GM19035 (cell line): ENCODE data around the gene MAD1L1.
"Not testable (repeated sequence)": the region's sequence is repeated elsewhere in the genome, so short reads cannot be mapped to it uniquely, and the experiment has no call there.

Experiments used
- ATAC-seq: cut with Tn5 transposase; IDR thresholded peaks from one replicate; pipeline ENCODE4 v1.9.1; 2021; ENCODE audit not compliant: unreplicated experiment

The MAD1L1 gene

DNA sequence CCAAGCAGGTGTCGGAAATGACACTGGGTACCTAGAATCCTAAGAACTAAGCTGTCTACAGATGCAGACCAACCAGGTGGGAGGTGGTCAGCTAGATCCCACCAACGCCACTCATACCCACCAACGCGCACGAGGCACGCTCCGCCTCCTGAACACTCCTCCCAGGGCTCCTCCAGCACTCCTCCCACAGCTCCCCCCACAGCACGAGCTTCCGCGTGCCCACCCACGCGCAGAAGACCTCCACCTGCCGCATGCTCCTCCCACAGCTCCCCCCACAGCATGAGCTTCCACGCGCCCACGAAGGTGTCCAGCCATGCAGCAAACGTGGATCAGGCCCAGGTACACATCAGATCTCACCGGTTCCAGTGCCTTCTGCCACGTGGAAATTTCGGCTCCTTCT lies 196.0 kb downstream of the MAD1L1 start:
- no peak for ATAC-seq

DNA sequence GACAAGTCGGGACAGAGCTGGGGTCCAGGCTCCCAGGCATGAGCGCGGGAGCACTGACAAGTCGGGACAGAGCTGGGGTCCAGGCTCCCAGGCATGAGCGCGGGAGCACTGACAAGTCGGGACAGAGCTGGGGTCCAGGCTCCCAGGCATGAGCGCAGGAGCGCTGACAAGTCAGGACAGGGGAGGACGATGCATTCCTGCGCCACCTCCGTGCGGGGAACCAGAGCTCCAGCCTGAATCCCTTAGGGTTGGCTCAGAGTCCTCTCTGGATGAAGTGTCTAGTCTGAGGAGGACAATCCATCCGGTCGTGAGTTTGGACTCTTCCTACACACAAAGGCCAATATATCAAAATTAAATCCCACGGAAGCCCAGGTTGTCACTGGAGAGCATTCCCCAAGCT lies 196.5 kb downstream of the MAD1L1 start:
- not testable (repeated sequence) for ATAC-seq

DNA sequence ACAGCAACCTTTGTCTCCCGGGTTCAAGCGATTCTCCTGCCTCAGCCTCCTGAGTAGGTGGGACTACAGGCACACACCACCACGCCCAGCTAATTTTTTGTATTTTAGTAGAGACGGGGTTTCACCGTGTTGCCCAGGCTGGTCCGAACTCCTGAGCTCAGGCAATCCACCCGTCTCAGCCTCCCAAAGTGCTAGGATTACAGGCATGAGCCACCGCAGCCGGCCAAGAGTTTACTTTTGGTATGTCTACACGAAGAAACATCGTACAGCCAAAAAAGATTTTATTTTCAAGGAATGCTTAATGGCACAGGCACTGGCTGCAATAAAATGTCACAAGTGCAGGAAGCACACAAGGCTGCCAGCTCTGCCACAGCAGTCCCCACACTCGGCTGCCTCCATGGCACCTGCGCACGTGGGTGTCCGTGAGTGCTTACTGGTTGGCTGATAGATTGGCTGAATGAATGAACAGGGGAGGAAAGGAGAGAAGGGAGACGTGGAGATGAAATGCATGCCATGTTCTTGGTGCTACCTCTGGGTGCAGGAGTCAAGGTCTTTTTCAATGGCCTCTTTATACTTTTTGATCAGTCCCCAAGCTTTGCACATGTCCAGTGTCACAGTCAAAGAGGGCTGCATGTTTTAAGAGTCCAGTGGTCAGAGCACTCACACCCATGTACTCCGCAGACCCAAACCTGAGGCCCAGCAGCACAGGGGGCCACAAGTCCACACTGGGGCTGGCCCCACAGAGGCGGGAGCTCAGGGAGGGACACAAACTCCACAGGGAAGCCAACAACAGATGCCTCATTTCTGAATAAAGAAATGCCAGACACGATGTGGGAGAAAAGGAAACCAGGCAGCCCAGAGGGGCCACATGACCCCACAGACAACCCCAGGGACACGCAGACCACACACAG lies 198.2 kb downstream of the MAD1L1 start:
- no peak for ATAC-seq

DNA sequence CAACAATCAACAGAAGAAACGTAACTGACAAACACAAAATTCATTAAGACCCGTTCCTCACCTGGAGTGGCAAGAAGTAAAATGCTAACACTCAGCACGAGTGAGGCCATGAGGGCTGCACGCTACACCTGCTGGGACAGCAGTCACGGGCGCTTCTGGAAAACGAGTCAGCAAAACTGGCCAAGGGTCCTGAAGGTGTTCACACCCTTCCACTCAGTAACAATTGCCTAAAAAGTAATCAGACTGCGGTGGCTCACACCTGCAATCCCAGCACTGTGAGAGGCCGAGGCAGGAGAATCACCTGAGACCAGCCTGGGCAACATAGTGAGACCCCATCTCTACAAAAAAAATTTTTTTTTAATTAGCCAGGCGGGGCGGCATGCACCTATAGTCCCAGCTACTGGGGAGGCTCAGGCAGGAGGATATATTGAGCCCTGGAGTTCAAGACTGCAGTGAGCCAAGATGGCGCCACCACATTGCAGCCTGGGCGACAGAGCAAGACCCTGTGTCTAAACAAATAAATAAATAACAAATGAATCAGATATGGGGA lies 199.1 kb downstream of the MAD1L1 start:
- no peak for ATAC-seq

DNA sequence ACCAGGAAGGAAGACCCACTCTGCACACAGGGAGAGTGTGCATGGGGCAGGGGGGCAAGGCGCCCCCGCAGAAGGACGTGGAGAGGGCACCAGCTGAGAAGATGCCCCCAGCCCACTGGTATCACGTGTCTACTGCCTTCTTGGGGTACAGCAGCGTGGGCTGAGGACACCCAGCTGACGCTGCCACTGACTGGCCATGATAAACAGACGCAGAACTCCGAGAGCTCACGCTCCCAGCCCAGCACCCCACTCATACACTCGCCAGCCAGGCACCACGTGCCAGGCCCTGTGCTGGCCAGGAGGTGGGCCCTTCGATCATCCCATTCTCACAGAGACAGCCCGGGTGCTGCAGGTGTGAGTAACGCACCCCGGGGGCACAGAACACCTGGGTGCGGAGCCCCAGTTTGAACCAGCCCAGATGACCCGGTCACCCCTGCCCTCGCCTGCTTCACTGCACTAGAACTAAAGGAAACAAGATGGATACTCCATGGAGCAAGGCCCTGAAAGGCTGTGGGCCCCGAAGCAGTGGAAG lies 199.8 kb downstream of the MAD1L1 start:
- ATAC-seq = no peak

DNA sequence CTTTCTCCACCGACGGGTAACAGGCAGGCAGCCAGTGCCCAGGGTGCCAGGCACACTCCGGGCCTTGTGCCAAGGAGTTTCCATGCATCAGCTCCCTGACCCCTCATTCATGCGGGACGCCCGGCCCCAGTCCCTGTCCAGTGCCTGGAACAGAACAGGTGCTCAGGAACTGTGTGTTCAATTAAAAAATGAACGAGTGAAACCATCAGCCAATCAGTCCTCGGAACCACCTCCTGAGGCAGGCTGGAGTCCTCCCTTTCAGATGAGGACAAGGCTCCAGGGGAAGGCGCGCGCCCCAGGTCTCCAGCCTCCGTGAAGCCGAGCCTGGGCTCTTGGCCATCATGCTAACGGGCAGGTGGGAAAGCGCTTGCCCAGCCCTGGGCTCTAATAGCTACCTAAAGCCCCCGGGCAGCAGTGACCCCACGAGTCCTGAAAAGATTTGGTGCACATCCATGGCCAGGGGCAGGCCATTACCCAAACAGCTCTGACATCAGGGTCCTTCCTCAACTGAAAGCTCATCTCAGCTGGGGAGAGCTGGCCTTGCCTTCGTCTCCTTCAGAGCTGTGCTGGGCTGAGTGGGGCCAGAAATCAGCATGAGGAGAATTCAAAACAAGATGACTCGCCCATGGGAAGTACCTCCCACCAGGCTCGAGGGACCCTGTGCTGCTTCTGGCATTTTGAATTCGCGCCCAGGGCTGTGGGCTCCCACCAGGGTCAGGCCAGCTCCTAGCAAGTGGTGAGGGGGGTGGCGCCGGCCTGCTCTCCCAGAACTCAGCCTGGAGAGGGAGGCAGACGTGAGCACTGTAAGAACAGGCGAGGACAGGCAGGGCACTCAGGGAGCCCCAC lies 200.5 kb downstream of the MAD1L1 start:
- ATAC-seq = no peak

DNA sequence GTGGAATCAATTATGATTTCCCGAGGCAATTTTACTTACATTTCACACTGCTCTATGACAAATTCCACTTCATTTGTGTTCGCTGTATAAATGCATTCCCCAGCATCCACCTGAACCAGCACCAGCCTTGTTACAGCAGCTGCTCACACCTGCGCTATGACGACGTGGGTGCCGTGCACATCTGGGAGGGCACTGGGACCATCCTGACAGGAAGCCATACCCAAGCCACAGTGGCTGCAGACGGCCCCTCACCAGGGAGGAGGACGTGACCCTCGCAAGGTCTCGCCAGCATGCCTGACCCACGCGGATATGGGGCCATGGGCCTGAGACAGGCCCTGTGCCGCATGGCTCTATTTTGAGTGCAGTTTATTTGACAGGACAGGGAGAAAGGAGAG lies 201.3 kb downstream of the MAD1L1 start:
- ATAC-seq = no peak

DNA sequence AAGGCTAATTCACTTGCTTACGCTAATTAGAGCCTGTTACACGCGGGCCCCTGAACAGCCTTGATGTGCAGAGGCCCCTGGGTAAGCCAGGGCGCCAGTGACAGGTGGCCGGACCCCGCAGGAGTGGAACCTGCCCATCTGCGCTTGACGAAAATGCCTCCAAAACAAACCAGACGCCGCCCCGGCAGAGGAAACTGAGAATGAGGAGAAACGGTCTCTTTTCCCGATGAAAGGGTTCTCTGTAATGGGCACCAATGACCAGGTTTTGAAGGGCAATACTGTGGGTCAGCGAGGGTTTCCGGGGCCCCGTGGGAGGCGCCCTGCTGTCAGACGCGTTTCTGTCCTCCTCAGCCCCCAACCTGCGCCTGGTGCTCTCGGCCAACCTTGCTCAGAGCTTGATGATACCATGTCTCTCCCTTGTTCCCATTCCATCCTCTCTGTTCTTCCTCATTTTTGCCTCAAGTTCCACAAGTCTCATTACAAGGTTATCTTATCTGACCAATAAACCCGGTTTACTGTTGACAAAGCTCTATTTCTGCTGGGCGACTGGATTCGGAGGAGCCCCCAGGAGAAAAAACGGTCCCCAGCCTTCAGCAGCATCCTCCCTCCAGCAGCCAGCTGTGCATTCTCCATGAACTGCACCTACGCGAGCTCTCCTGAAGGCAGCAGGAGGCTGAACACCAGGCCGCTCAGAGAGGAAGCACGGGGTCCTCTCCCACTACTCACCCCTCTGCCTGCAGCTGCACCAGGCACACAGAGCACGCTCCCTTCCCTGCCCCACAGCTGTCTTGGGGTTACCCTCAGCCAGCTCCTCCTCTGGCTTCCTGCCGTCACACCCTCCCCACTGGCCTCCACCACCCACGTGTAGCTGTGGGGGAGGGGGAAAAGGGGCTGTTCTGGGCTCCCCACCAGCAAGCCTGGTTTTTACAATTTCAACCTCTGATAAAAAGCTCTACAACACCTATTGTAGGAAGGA lies 202.0 kb downstream of the MAD1L1 start:
- no peak for ATAC-seq

DNA sequence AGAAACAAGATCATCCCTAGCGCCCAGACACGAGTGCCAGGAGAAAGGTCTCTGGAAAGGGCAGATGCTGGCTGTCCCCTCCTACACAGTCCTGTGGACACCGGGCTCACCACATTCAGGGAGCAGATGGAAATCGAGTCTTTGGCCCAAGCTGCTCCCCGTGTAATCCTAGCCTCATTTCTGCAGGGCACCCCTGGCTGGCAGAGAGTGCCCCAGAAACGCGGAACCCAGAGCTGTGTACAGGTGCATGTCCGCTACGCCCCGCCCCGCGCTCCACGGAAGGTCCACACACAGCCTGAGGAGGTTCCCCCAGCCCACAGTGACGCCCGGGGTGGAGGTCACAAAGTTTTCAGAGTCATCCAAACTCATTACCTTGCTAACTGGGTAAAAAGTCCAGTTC lies 202.8 kb downstream of the MAD1L1 start:
- ATAC-seq = no peak

DNA sequence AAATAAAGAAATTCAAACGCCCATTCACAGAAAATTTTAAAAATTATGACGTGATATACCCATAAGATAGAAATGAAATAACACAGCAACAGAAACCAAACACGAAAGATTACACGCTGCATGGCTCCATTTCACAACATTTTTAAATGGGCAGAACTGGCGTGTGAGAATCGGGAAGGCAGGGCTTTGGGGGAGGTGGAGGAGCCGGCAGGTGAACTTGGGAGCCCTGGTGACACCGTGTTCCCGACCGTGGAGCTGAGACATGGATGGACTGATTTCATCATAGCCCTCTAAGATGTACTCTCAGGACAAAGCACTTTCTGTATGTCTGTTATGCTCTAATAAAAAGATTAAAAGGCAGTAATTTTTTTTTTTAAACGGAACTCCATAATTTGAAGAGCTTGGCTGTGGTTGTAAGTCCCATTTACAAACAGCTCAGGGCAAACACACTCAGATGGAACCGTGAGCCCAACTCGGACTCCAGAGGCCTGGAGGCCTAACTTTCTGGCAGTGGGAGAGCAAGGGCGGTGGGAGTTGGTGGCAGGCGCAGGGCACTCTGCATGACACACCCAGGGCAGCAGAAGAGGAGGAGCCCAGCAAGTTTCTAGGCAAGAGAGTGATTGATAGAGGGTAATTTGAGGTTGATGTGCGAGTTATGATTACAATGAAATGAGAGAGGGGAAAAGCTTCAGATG lies 203.4 kb downstream of the MAD1L1 start:
- no peak for ATAC-seq

DNA sequence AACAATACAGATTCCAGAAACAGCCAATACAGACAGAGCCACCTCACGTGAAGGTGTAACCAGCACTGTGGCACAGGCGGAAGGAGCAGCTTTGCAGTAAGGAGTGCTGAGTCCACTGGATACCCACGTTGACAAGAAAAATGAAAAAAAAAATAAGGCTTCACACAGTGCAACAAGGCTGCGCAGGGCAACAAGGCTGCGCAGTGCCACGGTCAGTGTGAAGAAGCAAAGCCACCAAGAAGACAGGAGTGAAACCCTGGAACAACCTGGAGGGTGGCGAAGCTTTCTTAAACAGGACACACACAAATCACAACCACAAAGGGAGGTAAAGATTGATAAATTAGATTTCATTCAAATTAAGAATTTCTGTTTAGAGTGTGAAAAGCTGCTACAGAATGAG lies 204.0 kb downstream of the MAD1L1 start:
- ATAC-seq = no peak

DNA sequence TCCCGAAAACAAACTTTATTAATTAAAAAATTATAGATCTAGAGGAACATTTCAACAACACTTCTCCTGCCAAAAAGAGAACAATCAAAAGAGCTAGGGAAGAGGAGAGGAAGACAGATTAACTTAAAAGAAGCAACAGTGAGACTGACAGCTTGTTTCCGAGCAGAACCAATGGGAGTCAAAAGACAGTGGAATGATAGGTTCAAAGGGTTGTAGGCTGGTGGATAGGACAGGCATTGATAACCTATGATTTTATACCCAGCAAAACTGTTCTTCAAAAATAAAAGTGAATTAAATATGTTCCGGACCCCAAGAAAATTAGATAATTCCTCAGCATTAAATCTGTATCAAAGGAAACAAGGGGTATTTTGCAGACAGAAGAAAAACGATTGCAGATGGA lies 207.6 kb downstream of the MAD1L1 start:
- ATAC-seq = no peak

DNA sequence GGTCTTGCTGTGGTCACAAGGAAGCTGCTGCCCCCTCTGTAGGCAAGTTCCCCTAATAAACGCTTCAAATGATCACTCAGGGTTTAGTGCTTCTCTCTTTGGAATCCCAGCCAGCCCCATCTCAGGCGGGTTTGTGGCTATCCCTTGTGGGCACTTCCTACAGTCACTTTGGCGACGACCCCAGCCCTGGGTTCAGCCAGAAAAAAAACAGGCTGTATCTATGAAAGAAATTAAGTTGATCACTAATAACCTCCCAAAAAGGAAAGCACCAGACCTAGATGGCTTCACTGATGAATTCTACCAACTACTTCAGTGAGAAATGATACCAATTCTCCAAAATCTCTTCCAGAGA lies 208.2 kb downstream of the MAD1L1 start:
- no peak for ATAC-seq

DNA sequence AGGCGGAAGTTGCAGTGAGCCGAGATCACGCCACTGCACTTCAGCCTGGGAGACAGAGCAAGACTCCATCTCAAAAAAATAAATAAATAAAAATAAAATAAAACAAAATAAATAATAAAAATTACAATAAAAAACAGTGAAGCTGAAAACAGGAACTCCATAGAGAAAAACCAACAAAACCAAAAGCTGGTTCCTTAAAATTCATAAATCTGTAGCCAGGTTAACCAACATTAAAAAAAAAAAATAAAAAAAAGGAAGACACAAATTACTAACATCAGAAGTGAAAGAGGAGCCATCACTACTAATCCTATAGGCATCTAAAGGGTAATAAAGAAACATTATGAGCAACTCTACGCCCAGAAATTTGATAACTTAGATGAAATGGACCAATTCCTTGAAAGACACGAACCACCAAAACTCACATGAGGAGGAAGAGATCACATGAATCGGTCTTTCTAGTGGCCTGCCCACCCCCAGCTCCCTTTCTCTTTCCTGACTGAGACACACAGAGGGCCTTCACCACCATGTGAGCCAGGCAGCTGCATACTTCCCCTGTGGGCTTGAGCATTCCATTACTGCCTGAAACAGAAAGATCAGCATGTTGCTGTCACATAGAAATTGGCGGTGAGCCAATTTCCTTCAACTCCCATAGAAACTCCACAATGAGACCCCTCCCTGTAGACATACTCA lies 208.7 kb downstream of the MAD1L1 start:
- no peak for ATAC-seq

DNA sequence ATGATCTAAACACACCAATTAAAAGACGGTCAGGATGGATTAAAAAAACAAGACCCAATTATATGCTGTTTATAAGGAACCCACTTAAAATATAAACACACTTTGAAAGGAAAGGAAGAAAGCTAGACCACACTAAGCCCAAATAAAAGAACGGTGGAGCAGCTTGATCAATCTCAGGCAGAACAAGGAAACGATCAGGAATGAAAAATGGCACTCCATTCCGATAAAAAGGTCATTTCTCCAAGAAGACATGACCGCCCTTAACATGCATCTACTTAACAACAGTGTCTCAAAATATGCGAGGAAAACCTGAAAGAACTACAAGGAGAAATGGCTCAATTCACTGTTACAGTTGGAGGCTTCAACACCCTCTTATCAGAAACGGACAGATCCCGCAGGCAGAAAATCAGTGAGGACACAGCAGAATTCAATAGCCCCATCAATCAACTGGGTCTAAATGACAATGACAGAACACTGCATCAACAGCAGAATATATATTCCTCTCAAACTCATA lies 210.0 kb downstream of the MAD1L1 start:
- no peak for ATAC-seq

DNA sequence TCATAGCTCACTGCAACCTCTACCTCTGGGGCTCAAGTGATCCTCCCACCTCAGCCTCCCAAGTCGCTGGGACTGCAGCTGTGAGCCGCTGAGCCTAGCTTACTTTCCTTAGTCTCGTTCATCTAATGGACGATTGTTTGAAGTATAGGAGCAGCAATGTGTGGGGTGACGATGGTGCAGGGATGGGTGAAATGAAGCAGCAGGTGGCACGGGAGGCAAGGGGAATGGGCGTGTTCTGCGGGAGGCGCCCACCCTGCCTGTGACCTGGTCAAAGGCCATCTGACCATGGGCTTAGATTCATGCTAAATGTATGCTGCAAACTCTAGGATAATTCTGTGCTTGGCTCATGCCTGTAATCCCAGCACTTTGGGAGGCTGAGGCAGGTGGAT lies 210.7 kb downstream of the MAD1L1 start:
- ATAC-seq = no peak

DNA sequence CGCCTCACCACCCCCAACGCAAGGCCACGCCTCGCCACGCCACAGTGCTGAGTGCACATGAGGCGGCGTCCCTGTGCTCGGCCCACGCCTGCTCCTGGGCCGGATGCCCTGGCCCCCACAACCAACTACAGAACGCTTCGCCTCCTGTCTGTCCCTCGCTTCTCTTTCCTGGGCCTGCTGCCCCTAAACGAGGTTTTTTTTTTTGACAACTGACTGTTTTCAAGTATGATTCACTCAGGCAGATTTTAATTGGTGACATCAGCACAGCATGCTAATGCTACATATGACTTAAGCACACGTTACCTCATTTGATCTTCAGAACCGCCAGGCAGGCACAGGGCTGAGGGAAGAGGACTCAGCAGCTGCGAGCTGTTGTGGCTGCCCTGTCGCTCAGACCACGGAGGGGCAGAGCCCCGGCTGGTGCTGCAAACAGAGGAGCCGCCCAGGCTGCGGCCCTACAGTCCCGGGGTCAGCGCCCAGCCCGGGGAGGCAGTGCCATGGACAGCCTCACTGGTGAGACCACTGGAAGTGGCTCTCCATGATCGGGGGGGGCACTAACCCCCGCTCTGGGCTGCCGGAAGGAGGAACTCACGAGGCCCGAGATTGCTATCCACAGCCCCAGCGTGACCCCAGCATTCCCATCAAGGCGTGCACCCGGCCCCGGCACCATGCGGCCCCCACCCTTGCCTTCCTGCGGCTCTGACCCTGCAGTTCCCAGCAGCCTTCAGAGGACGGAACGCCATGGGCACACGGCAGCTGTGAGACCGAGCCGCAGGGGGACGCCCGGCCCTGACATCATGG lies 212.8 kb downstream of the MAD1L1 start:
- ATAC-seq = no peak

DNA sequence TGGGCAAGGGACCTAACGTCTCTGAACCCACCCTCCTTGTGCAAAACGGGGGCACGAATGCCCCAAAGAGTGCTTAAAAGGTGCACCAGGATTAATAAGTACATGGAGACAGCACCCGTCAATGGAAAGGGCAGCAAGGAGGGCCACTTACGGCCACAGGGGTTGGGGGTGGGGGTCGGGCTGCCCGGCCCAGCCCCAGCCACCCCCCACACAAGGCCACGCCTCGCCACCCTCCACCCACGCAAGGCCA lies 213.4 kb downstream of the MAD1L1 start:
- no peak for ATAC-seq
